Measurements from ENCODE around the gene CCT2.

- TF ChIP-seq CTCF (IDR thresholded peaks at IDR 0.05 in 4 of 5, conservative IDR thresholded peaks at IDR 0.05 in 1 of 5) (no peak), POLR2A (IDR thresholded peaks at IDR 0.05) (no peak)
These were observed 17.7 kb downstream of the CCT2 start for GRCh38 chr12:69602954-69603353.
